Measurements from ENCODE around the gene CCDC63. TPM values are rescaled to one million over a fixed set of nuclear protein-coding genes. Genes with fewer than 3 reads are reported as not detected.
A peak's percentile ranks its signal among the peaks of the same experiment; 100 is the strongest.

Gene CCDC63
- total and polyA plus RNA-seq, 9 of the 15 experiments (the other 6 are each of a cell fraction or from before 2014, with no cell fraction given) = not detected

GRCh38 chr12:110825530-110825929 lies 21.3 kb upstream of the CCDC63 start:
- no peaks in the 10 kb centered on the region for H4K20me1 ChIP-seq (replicated peaks; ENCODE audit: control insufficient read depth, insufficient read depth, low read length)
- H3K79me2 ChIP-seq (ENCODE audit: control insufficient read depth, insufficient read depth, low read length) = no peaks in the 10 kb centered on the region
- H3K9me1 ChIP-seq (ENCODE audit: control insufficient read depth, insufficient read depth, low read length) = no peaks in the 10 kb centered on the region
- 8% methylated on average over 4 of the region's 4 CpGs for WGBS (ENCODE audit: insufficient coverage, low coverage, missing lambda C conversion rate)
- H3K4me1 ChIP-seq (replicated peaks in 1 of 2; ENCODE audit: control insufficient read depth in 2 of 2, insufficient read depth in 2 of 2, low read length in 2 of 2) = peaks cover 4% of the 10 kb centered on the region in 2 experiments; a peak in 2 of 5 replicates
- no TSS peak for BruUV-seq (replicated peaks)
- H2AFZ ChIP-seq (ENCODE audit: low read depth, low read length) = no peak overlapping the region
- H3K27me3 ChIP-seq (ENCODE audit: control insufficient read depth in 2 of 2, insufficient read depth in 2 of 2, low read length in 2 of 2) = peaks cover 5 to 34% of the 10 kb centered on the region in 2 experiments; a peak in 2 of 5 replicates
- ChIA-PET CTCF (ENCODE audit: low intra/inter-chr PET ratio) (interaction anchor here (0.9 kb wide), 1 partner anchor 315 kb away, joined by 3 read pairs; no protein-coding TSS in a partner anchor), POLR2A (interaction anchor here (0.7 to 1.1 kb wide), 3 partner anchors 10 to 305 kb away, joined by 3 to 4 read pairs (median 3); no protein-coding TSS in a partner anchor)
- no peaks in the 10 kb centered on the region for H3K9me3 ChIP-seq (replicated peaks; ENCODE audit: control insufficient read depth, insufficient read depth, low read depth, low read length)
- H3K9ac ChIP-seq (ENCODE audit: insufficient read depth in 1 of 2, low read depth in 2 of 2, low read length in 2 of 2) = no peak overlapping the region
- H3K36me3 ChIP-seq (ENCODE audit: control insufficient read depth, insufficient read depth, low read length) = no peaks in the 10 kb centered on the region
- intact Hi-C loops (cut with micrococcal nuclease) (loop anchor here (5.0 kb wide), 5 partner anchors 62 to 373 kb away; partner anchors contain the start of genes ARPC3 and PPP1CC), in situ Hi-C loops (cut with MboI) (loop anchor here (5.0 to 10.0 kb wide), 3 partner anchors 103 to 373 kb away; partner anchors contain the start of genes ARPC3 and TCTN1)
- TF ChIP-seq ZBTB17 (CRISPR knock-in tag; IDR thresholded peaks at IDR 0.05) (0 out of 2 replicates have a peak, but pooled peaks have one; percentile 68), ZC3H8 (IDR thresholded peaks at IDR 0.05) (no peak), ZNF23 (CRISPR knock-in tag; IDR thresholded peaks at IDR 0.05) (peak; percentile 78), MLLT1 (IDR thresholded peaks at IDR 0.05) (peak in 1 of 2 experiments; percentile 46; a peak in 1 of 4 replicates), MYC (IDR thresholded peaks at IDR 0.05; ENCODE audit: low read depth, low read length) (no peak), MYC (CRISPR knock-in tag; IDR thresholded peaks at IDR 0.05; ENCODE audit: borderline replicate concordance, low read depth) (no peak)
- DNase-seq (ENCODE audit: extremely low read depth in 1 of 4, low spot score in 3 of 4) = no peak
- no peak for ATAC-seq
- FAIRE-seq = no peak
- H3K27ac ChIP-seq (ENCODE audit: extremely low read depth, low read depth, low read length) = no peak overlapping the region
- no peak overlapping the region for H3K4me3 ChIP-seq
- no peak overlapping the region for H3K4me2 ChIP-seq (ENCODE audit: insufficient read depth, low read length)

Data from K562 (cell line).